ENCODE results near the gene DNAJC27. TPM values are rescaled to one million over a fixed set of nuclear protein-coding genes. Genes with fewer than 3 reads are reported as not detected.

Gene DNAJC27
- total RNA-seq, 2 experiments from 2014 or later, result 6.0 to 7.7 TPM

GRCh38 chr2:24919506-24920097, 52.2 kb downstream of the DNAJC27 start:
- no peak for DNase-seq
- H3K36me3 Mint-ChIP-seq (ENCODE audit: low read depth), result peaks cover 20% of the 10 kb centered on the region
- POLR2A ChIA-PET, result no interaction called here
- peak overlapping the region; percentile 89 for H3K4me3 Mint-ChIP-seq
- CTCF ChIA-PET, result interaction anchor here (0.9 to 1.0 kb wide), 2 partner anchors 16 to 18 kb away, joined by 3 read pairs; no protein-coding TSS in a partner anchor
- peaks cover 41% of the 10 kb centered on the region for H3K4me1 Mint-ChIP-seq
- H3K27ac Mint-ChIP-seq, result peak overlapping the region; percentile 88
- no peaks in the 10 kb centered on the region for H3K27me3 Mint-ChIP-seq
- no peaks in the 10 kb centered on the region for H3K9me3 Mint-ChIP-seq

GRCh38 chr2:24919037-24919505, 52.7 kb downstream of the DNAJC27 start:
- Mint-ChIP-seq H3K27ac (peak overlapping the region; percentile 88), H3K4me3 (peak overlapping the region; percentile 89), H3K4me1 (peaks cover 42% of the 10 kb centered on the region), H3K36me3 (ENCODE audit: low read depth) (peaks cover 20% of the 10 kb centered on the region), H3K9me3 (no peaks in the 10 kb centered on the region), H3K27me3 (no peaks in the 10 kb centered on the region)
- POLR2A ChIA-PET, result no interaction called here
- CTCF ChIA-PET, result interaction anchor here (0.9 to 1.0 kb wide), 2 partner anchors 15 to 19 kb away, joined by 3 read pairs; no protein-coding TSS in a partner anchor
- DNase-seq, result peak; percentile 77

- no peak for DNase-seq
- H3K36me3 Mint-ChIP-seq (ENCODE audit: low read depth), result peaks cover 20% of the 10 kb centered on the region
- peaks cover 42% of the 10 kb centered on the region for H3K4me1 Mint-ChIP-seq
- peak overlapping the region; percentile 88 for H3K27ac Mint-ChIP-seq
- peak overlapping the region; percentile 89 for H3K4me3 Mint-ChIP-seq
- H3K27me3 Mint-ChIP-seq, result no peaks in the 10 kb centered on the region
- H3K9me3 Mint-ChIP-seq, result no peaks in the 10 kb centered on the region
- ChIA-PET POLR2A (no interaction called here), CTCF (interaction anchor here (0.9 to 1.0 kb wide), 2 partner anchors 15 to 19 kb away, joined by 3 read pairs; no protein-coding TSS in a partner anchor)
Observed at GRCh38 chr2:24918326-24919036, 53.3 kb downstream of the DNAJC27 start.

GRCh38 chr2:24917731-24918325, 53.9 kb downstream of the DNAJC27 start:
- POLR2A ChIA-PET, result no interaction called here
- H3K4me3 Mint-ChIP-seq, result peak overlapping the region; percentile 89
- no peak overlapping the region for H3K27ac Mint-ChIP-seq

GRCh38 chr2:24917086-24917485, 54.7 kb downstream of the DNAJC27 start:
- DNase-seq, result no peak
- Mint-ChIP-seq H3K27me3 (no peaks in the 10 kb centered on the region), H3K27ac (no peak overlapping the region), H3K4me1 (peaks cover 42% of the 10 kb centered on the region), H3K4me3 (peak overlapping the region; percentile 19), H3K36me3 (ENCODE audit: low read depth) (peaks cover 25% of the 10 kb centered on the region), H3K9me3 (no peaks in the 10 kb centered on the region)
- CTCF ChIA-PET, result interaction anchor here (0.5 kb wide), 2 partner anchors 230 to 766 kb away, joined by 3 to 4 read pairs; no protein-coding TSS in a partner anchor
- POLR2A ChIA-PET, result no interaction called here

More at GRCh38 chr2:24917731-24918325, 53.9 kb downstream of the DNAJC27 start:
- CTCF ChIA-PET, result no interaction called here
- no peak for DNase-seq
- Mint-ChIP-seq H3K36me3 (ENCODE audit: low read depth) (peaks cover 20% of the 10 kb centered on the region), H3K27me3 (no peaks in the 10 kb centered on the region), H3K9me3 (no peaks in the 10 kb centered on the region), H3K4me1 (peaks cover 42% of the 10 kb centered on the region)

GRCh38 chr2:24915796-24916195, 56.0 kb downstream of the DNAJC27 start:
- Mint-ChIP-seq H3K4me3 (no peak overlapping the region), H3K27ac (no peak overlapping the region), H3K36me3 (ENCODE audit: low read depth) (peaks cover 31% of the 10 kb centered on the region), H3K9me3 (no peaks in the 10 kb centered on the region), H3K4me1 (peaks cover 38% of the 10 kb centered on the region), H3K27me3 (no peaks in the 10 kb centered on the region)
- POLR2A ChIA-PET, result no interaction called here
- DNase-seq, result no peak
- CTCF ChIA-PET, result interaction anchor here (1.0 kb wide), 1 partner anchor 33 kb away, joined by 3 read pairs; no protein-coding TSS in a partner anchor

GRCh38 chr2:24915175-24915574, 56.6 kb downstream of the DNAJC27 start:
- no peak overlapping the region for H3K4me3 Mint-ChIP-seq
- H3K27ac Mint-ChIP-seq, result no peak overlapping the region

GRCh38 chr2:24914713-24915112, 57.0 kb downstream of the DNAJC27 start:
- Mint-ChIP-seq H3K9me3 (no peaks in the 10 kb centered on the region), H3K27me3 (no peaks in the 10 kb centered on the region), H3K4me3 (no peak overlapping the region), H3K27ac (no peak overlapping the region), H3K36me3 (ENCODE audit: low read depth) (peaks cover 41% of the 10 kb centered on the region), H3K4me1 (peaks cover 35% of the 10 kb centered on the region)
- CTCF ChIA-PET, result no interaction called here
- DNase-seq, result no peak
- POLR2A ChIA-PET, result no interaction called here

More at GRCh38 chr2:24915175-24915574, 56.6 kb downstream of the DNAJC27 start:
- ChIA-PET POLR2A (no interaction called here), CTCF (no interaction called here)
- no peak for DNase-seq
- Mint-ChIP-seq H3K9me3 (no peaks in the 10 kb centered on the region), H3K36me3 (ENCODE audit: low read depth) (peaks cover 37% of the 10 kb centered on the region), H3K4me1 (peaks cover 35% of the 10 kb centered on the region), H3K27me3 (no peaks in the 10 kb centered on the region)

- Mint-ChIP-seq H3K27ac (no peak overlapping the region), H3K9me3 (no peaks in the 10 kb centered on the region), H3K4me1 (peaks cover 33% of the 10 kb centered on the region), H3K4me3 (no peak overlapping the region), H3K36me3 (ENCODE audit: low read depth) (peaks cover 42% of the 10 kb centered on the region), H3K27me3 (no peaks in the 10 kb centered on the region)
- ChIA-PET POLR2A (no interaction called here), CTCF (no interaction called here)
- DNase-seq, result no peak
Observed at GRCh38 chr2:24913911-24914310, 57.8 kb downstream of the DNAJC27 start.

- peaks cover 24% of the 10 kb centered on the region for H3K4me1 Mint-ChIP-seq
- DNase-seq, result no peak
- no peaks in the 10 kb centered on the region for H3K27me3 Mint-ChIP-seq
- no peak overlapping the region for H3K27ac Mint-ChIP-seq
- H3K36me3 Mint-ChIP-seq (ENCODE audit: low read depth), result peaks cover 36% of the 10 kb centered on the region
- CTCF ChIA-PET, result no interaction called here
- H3K4me3 Mint-ChIP-seq, result no peak overlapping the region
- H3K9me3 Mint-ChIP-seq, result no peaks in the 10 kb centered on the region
- POLR2A ChIA-PET, result no interaction called here
Observed at GRCh38 chr2:24912986-24913385, 58.8 kb downstream of the DNAJC27 start.

- Mint-ChIP-seq H3K27me3 (no peaks in the 10 kb centered on the region), H3K9me3 (no peaks in the 10 kb centered on the region), H3K36me3 (ENCODE audit: low read depth) (peaks cover 32% of the 10 kb centered on the region), H3K4me1 (peaks cover 20% of the 10 kb centered on the region), H3K27ac (no peak overlapping the region), H3K4me3 (no peak overlapping the region)
- ChIA-PET POLR2A (no interaction called here), CTCF (no interaction called here)
- no peak for DNase-seq
Observed at GRCh38 chr2:24912523-24912922, 59.2 kb downstream of the DNAJC27 start.

GRCh38 chr2:24910245-24910644, 61.5 kb downstream of the DNAJC27 start:
- DNase-seq, result no peak
- H3K27me3 Mint-ChIP-seq, result no peaks in the 10 kb centered on the region
- POLR2A ChIA-PET, result no interaction called here
- CTCF ChIA-PET, result interaction anchor here (0.6 kb wide), 1 partner anchor 60 kb away, joined by 3 read pairs; no protein-coding TSS in a partner anchor
- H3K4me3 Mint-ChIP-seq, result no peak overlapping the region
- peaks cover 28% of the 10 kb centered on the region for H3K36me3 Mint-ChIP-seq (ENCODE audit: low read depth)
- H3K4me1 Mint-ChIP-seq, result peaks cover 11% of the 10 kb centered on the region
- H3K9me3 Mint-ChIP-seq, result no peaks in the 10 kb centered on the region
- H3K27ac Mint-ChIP-seq, result no peak overlapping the region

- no peak overlapping the region for H3K27ac Mint-ChIP-seq
- H3K9me3 Mint-ChIP-seq, result no peaks in the 10 kb centered on the region
- peaks cover 28% of the 10 kb centered on the region for H3K36me3 Mint-ChIP-seq (ENCODE audit: low read depth)
- H3K27me3 Mint-ChIP-seq, result no peaks in the 10 kb centered on the region
- ChIA-PET POLR2A (no interaction called here), CTCF (no interaction called here)
- no peak overlapping the region for H3K4me3 Mint-ChIP-seq
- H3K4me1 Mint-ChIP-seq, result peaks cover 8% of the 10 kb centered on the region
- no peak for DNase-seq
Observed at GRCh38 chr2:24909555-24910177, 62.1 kb downstream of the DNAJC27 start.

Measured in activated CD4-positive, alpha-beta T cell treated with anti-CD3 and anti-CD28 coated beads, Interleukin-2, amount 10 ng/mL, durations not matched to agents 7 days and 5 days (primary cell).